ENCODE data around the gene UBL4A.
A peak's percentile ranks its signal among the peaks of the same experiment; 100 is the strongest.

- TF ChIP-seq POLR2AphosphoS5 (IDR thresholded peaks at IDR 0.05): peak in 2 of 3 donors; percentile 51 to 57
- no peak for TF ChIP-seq CTCF (IDR thresholded peaks at IDR 0.05)
Measured at GRCh38 chrX:154478728-154479622, 7.4 kb downstream of the UBL4A start, which contains the start of gene LAGE3.

Data from breast epithelium (tissue), 3 donors.